ENCODE results near the gene HAX1. TPM values are rescaled to one million over a fixed set of nuclear protein-coding genes. Genes with fewer than 3 reads are reported as not detected.
"Not testable (repeated sequence)": the region's sequence is repeated elsewhere in the genome, so short reads cannot be mapped to it uniquely, and the experiment has no call there.

The HAX1 gene
- total RNA-seq, 1 donor from 2014 or later = 34.7 TPM

DNA sequence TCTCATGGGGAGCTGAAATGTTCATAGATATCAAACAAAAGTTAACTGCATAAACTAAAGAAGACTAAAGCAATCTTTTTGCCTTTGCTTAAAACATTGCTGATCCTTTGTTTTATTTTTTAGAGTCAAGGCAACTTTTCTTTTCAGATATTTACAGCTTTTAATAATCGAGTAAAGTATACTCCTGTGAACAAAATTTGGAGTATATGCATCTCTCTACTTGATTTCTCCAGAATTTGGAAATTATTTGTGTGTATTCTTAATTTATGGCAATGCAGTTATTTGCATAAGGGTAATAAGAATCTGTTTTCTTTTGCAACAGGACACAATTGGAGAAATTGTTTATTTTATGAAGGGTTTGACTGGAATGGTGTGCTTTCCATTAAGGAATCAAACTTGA is 44.3 kb downstream of the HAX1 start:
- no peaks in the 10 kb centered on the region for H3K36me3 Mint-ChIP-seq

DNA sequence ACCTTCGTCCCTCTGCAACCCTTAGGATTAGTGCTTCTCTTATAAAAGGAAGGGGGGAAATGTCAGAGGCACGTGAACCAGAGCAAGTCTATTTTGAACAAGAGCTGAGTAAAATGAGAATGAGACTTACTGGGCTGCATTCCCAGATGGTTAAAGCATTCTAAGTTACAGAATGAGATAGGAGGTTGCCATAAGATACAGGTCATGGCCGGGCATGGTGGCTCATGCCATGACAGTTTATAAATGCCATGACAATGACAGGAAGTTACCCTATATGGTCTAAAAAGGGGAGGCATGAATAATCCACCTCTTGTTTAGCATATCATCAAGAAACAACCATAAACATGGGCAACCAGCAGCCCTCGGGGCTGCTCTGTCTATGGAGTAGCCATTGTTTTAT is 46.0 kb downstream of the HAX1 start:
- TF ChIP-seq CTCF (IDR thresholded peaks at IDR 0.05; ENCODE audit: unreplicated experiment) = no peak
- H3K4me3 Mint-ChIP-seq = no peak overlapping the region
- peaks cover 11% of the 10 kb centered on the region for H3K4me1 Mint-ChIP-seq
- no peak overlapping the region for H3K27ac Mint-ChIP-seq
- no peaks in the 10 kb centered on the region for H3K36me3 Mint-ChIP-seq
- H3K9me3 Mint-ChIP-seq = peaks cover 20% of the 10 kb centered on the region
- H3K27me3 Mint-ChIP-seq (ENCODE audit: low read depth) = peaks cover 21% of the 10 kb centered on the region
- DNase-seq (ENCODE audit: low spot score in 2 of 2, unreplicated experiment in 2 of 2) = no peak

More for the DNA sequence above, 44.3 kb downstream of the HAX1 start:
- Mint-ChIP-seq H3K4me1 (peaks cover 9% of the 10 kb centered on the region), H3K27ac (no peak overlapping the region), H3K27me3 (ENCODE audit: low read depth) (peaks cover 23% of the 10 kb centered on the region), H3K9me3 (peaks cover 20% of the 10 kb centered on the region), H3K4me3 (no peak overlapping the region)
- DNase-seq (ENCODE audit: low spot score in 2 of 2, unreplicated experiment in 2 of 2) = no peak
- TF ChIP-seq CTCF (IDR thresholded peaks at IDR 0.05; ENCODE audit: unreplicated experiment) = no peak

GRCh38 chr1:154320882-154321608 is 48.6 kb downstream of the HAX1 start, which contains the start of gene AQP10:
Gene AQP10 (plus strand): TSS chr1:154321093. CDS start chr1:154321156, 63 bp downstream.
- H3K4me3 Mint-ChIP-seq = peak within 1 kb of the TSS; percentile 3
- H3K27ac Mint-ChIP-seq = peak within 1 kb of the TSS; percentile 77
- peaks cover 28% of the 10 kb centered on the region for H3K27me3 Mint-ChIP-seq (ENCODE audit: low read depth)
- H3K9me3 Mint-ChIP-seq = peaks cover 20% of the 10 kb centered on the region
- H3K36me3 Mint-ChIP-seq = no peaks in the 10 kb centered on the region
- TF ChIP-seq CTCF (IDR thresholded peaks at IDR 0.05; ENCODE audit: unreplicated experiment) = no peak
- no peak for DNase-seq (ENCODE audit: low spot score in 2 of 2, unreplicated experiment in 2 of 2)
- H3K4me1 Mint-ChIP-seq = peaks cover 17% of the 10 kb centered on the region

GRCh38 chr1:154321609-154321934 is 49.1 kb downstream of the HAX1 start:
- Mint-ChIP-seq H3K4me1 (peaks cover 21% of the 10 kb centered on the region), H3K27me3 (ENCODE audit: low read depth) (peaks cover 28% of the 10 kb centered on the region), H3K9me3 (peaks cover 17% of the 10 kb centered on the region)
- H3K4me3 Mint-ChIP-seq; H3K36me3 Mint-ChIP-seq; DNase-seq (ENCODE audit: low spot score in 2 of 2, unreplicated experiment in 2 of 2); H3K27ac Mint-ChIP-seq: not testable (repeated sequence)

GRCh38 chr1:154323493-154323892 is 51.1 kb downstream of the HAX1 start:
- no peaks in the 10 kb centered on the region for H3K9me3 Mint-ChIP-seq
- no peak overlapping the region for H3K4me3 Mint-ChIP-seq
- H3K4me1 Mint-ChIP-seq = peaks cover 35% of the 10 kb centered on the region
- no peaks in the 10 kb centered on the region for H3K36me3 Mint-ChIP-seq
- DNase-seq (ENCODE audit: low spot score in 2 of 2, unreplicated experiment in 2 of 2) = no peak
- TF ChIP-seq CTCF (IDR thresholded peaks at IDR 0.05; ENCODE audit: unreplicated experiment) = no peak
- no peak overlapping the region for H3K27ac Mint-ChIP-seq
- H3K27me3 Mint-ChIP-seq (ENCODE audit: low read depth) = peaks cover 19% of the 10 kb centered on the region

DNA sequence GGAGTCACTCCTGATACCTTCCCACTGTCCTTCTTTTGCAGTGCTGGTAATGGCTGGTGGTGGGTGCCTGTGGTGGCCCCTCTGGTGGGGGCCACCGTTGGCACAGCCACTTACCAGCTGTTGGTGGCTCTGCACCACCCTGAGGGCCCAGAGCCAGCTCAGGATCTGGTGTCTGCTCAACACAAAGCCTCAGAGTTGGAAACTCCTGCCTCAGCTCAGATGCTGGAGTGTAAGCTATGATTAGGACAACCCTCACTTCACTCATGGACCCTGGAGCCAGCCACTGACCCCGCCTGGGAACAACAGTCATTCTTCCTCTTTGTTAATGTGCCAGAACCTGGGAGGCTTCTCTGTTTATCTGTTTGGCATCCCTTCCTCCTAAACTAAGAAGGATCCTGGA is 51.8 kb downstream of the HAX1 start:
- peaks cover 19% of the 10 kb centered on the region for H3K27me3 Mint-ChIP-seq (ENCODE audit: low read depth)
- H3K36me3 Mint-ChIP-seq = no peaks in the 10 kb centered on the region
- no peaks in the 10 kb centered on the region for H3K9me3 Mint-ChIP-seq
- DNase-seq (ENCODE audit: low spot score in 2 of 2, unreplicated experiment in 2 of 2) = no peak
- peak overlapping the region; percentile 93 for H3K4me3 Mint-ChIP-seq
- no peak overlapping the region for H3K27ac Mint-ChIP-seq
- no peak for TF ChIP-seq CTCF (IDR thresholded peaks at IDR 0.05; ENCODE audit: unreplicated experiment)
- peaks cover 39% of the 10 kb centered on the region for H3K4me1 Mint-ChIP-seq

Data from mesothelial cell of epicardium (in vitro differentiated cells).